SH-SY5Y (cell line): Measurements from ENCODE around the gene ITFG1.

ENCODE experiments used
- GATA2 ChIP-seq: IDR thresholded peaks from 2 replicates; pipeline ENCODE4 v1.6.1; 2011; ENCODE audit warnings: mild to moderate bottlenecking, low read depth, low read length
- GATA3 ChIP-seq: IDR thresholded peaks from 2 replicates; pipeline ENCODE4 v1.6.1; 2011; ENCODE audit warnings: low read depth, mild to moderate bottlenecking, low read length, moderate library complexity

ITFG1 gene

DNA sequence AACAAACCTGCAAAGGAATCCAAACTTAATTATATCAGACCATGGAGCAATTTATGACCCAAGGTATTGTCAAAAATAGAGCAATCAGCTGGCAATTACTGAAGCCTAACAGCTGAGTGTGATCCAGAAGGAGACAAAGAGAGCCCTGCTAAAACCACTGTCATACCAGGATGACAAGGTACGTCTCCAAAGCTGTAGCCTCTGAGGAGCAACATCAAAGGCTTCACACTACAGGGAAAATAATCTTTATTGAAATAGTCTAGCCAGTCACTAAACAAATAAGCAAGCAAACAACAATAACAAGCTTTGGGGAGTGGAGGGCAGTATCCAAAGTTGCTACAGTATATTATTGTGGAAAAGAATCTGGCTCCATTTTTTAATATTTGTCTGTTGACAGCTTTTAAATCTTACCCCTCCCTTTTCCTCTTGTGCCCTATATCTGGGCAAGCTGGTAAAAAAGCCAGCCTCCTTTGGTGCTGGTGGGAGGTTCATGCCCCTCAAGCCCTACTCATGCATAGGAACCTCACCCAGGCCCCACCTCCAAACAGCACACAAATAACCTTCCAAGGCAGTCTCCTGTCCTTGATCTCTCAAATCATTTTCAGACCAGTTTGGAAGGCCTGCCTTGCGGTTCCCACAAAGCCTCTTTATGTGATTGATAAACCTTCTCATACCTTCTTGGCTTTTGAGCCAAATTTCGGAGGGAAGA is 73.7 kb downstream of the ITFG1 start:
- TF ChIP-seq GATA3: no peak
- TF ChIP-seq GATA2: no peak

- no peak for TF ChIP-seq GATA3
- TF ChIP-seq GATA2: no peak
Observed at GRCh38 chr16:47386201-47386718, 74.6 kb downstream of the ITFG1 start.

GRCh38 chr16:47382362-47382761 is 78.5 kb downstream of the ITFG1 start:
- TF ChIP-seq GATA2 (no peak), GATA3 (no peak)

DNA sequence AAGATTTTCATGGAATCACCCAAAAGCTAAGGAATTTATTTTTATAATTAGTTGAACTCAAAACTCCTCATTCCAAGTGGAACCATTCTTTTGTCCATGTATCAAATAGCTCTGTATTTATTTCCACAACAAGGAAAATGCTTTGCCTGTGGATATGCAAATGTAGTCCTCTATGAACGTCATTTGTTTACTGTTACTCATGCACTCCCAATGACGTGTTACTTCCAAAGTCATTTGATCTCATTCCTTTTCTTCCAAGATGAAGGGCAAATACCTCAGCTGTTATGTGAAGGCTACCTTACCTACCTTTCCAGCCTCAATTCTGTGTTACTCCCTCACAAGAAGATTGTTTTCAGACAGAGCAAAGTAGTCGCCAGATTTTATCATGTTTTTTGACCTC is 83.7 kb downstream of the ITFG1 start:
- TF ChIP-seq GATA2 (no peak), GATA3 (no peak)

DNA sequence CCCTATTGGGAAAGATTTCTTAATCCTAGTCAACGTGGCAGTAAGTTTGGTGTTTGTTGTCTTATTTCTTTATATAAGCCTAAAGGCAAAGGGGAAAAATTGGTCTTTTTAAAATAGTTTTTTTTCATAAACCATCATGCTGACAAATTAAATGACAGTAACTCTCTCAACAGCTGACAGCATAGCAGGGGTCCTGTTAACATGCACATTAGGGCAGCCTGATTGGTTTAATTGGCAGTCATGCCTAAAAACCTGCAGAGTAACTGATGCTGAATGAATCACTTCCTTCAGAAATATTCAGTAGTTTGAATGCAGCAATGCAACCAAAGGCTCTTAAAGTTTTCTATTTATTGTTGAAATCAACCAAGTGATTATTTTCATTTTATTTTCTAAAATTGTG is 85.4 kb downstream of the ITFG1 start:
- TF ChIP-seq GATA2 (no peak), GATA3 (no peak)

DNA sequence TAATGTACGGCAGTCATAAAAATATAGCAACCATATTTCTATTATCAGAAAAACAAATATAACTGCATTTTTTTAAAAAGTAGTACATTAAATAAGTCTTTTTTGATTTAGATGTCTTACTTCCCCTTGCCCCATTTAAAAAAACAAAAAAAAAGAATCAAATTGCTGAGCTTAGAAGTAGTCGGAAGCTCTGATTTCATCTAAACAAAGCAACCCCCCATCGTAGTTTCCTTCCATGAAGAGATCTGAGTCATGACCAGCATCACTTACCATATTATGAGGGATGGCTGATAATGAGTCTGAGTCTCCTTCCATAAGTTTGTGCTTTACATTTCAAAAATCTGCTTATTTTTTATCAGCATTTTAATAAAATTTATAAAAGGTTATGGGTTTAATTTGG is 86.2 kb downstream of the ITFG1 start:
- TF ChIP-seq GATA2 (no peak), GATA3 (no peak)

DNA sequence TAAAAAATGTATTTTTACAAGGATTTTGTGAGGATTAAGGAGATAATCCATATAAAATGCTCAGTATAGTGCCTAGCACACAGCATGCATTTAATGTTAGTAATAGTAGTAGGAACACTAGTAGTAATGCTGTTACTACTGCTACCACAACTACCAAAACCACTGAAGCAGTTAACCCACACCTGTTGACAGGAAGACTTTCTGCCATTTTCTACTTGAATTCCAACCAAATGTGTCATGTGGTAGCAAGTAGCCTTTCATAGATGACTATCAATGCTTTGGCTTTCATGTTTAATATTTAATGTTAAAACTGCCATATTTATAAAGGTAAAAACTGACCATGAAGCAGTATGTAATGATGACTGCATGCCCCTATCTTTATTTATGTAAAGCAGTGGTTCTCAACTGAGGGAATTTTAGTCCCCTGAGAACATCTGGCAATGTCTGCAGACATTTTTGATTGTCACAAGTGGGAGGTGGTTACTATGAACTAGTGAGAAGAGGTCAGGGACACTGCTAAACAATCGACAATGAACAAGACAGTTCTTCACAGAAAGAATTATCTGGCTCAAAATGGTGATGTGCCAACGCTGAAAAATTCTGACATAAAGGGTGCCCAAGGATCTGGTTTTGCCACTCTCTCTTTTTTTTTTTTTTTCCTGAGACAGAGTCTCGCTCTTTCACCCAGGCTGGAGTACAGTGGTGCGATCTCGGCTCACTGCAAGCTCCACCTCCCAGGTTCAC is 89.4 kb downstream of the ITFG1 start:
- TF ChIP-seq GATA3: no peak
- no peak for TF ChIP-seq GATA2

GRCh38 chr16:47370536-47370935 is 90.3 kb downstream of the ITFG1 start:
- TF ChIP-seq GATA3: no peak
- no peak for TF ChIP-seq GATA2

- TF ChIP-seq GATA3: no peak
- TF ChIP-seq GATA2: no peak
Observed at GRCh38 chr16:47366228-47366627, 94.6 kb downstream of the ITFG1 start.

GRCh38 chr16:47363761-47364160 is 97.1 kb downstream of the ITFG1 start:
- TF ChIP-seq GATA2: no peak
- TF ChIP-seq GATA3: no peak

DNA sequence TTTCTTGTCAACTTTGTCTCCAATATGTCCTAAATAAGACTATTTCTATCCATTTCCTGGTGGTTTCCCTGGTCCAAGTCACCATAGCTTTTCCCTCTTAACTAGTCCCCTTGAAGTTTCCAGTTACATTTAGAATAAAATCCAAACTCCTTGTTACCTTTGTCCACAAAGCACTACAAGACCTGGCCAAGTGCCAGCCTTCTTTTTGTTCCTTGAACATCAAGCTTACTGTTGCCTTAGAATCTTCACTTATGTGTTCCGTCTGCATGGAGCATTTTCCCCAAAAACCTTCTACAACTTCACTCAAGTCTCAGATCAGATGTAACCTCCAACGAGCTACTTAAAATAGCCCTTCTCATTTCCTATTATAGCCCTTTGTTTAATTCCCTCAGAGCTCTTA is 101.4 kb downstream of the ITFG1 start:
- TF ChIP-seq GATA2 (no peak), GATA3 (no peak)

GRCh38 chr16:47358816-47359215 is 102.0 kb downstream of the ITFG1 start:
- TF ChIP-seq GATA2 (no peak), GATA3 (no peak)

GRCh38 chr16:47342055-47342454 is 118.8 kb downstream of the ITFG1 start:
- TF ChIP-seq GATA3 (no peak), GATA2 (no peak)

DNA sequence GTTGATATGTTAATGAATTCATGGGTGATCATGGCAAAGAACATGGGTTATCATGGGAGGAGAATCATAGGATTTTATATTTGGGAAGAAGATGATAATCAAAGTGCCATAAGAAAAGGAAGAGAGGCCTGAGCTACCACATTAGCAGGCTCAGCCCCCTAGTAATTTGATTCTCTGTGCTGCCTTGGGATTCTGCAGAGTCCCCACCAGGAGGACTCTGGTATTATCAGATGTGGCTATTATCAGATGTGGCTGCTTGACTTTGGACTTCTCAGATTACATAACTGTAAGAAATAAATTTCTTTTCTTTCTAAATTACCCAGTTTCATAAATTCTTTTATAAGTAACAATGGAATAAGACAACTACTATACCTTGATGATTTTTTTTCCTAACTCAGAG is 137.6 kb downstream of the ITFG1 start:
- no peak for TF ChIP-seq GATA3
- no peak for TF ChIP-seq GATA2

DNA sequence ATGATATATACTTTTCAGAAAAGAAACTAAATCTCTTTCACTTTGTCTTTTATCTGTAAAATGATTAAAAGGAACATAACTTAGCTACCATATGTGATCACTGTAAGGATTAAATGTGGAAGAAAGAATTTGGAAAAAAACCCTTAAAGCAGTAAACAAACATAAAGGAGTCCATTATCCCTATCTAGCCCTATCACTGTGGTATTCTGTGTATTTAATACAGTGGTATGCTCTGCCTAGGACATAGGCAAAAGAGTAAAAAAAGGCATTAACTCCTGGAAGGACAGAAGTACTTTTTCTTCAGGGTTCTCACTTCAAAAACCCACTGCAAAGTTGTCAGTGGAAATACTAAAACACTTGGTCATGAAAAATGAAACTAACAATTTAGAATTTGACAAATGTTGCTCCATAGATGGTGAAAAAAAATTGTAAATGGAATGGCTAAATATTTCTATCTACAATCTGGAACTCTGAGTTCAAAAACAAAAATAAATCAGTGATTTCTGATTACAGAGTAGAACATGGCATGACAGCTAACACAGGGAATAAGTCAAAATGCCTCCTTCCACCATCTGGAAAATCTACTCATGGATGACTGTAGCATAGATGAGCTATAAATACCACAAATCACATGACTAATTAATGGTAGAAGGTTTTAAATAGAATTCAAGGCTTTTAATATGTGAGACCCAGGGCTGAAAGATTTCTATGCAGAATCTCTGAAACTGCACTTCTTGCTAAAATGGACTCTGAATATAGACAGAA is 140.1 kb downstream of the ITFG1 start:
- TF ChIP-seq GATA2 (no peak), GATA3 (no peak)
